Liver (tissue), 9 donors: ENCODE data around the gene STC2. TPM values are rescaled to one million over a fixed set of nuclear protein-coding genes. Genes with fewer than 3 reads are reported as not detected.

Experiments used
- DNase-seq: peaks from one replicate; pipeline ENCODE4 v3.0.0-alpha.2; 2017; ENCODE audit warnings: low spot score
- H3K27ac ChIP-seq, 2 donors: one replicate each; pipeline ENCODE4 v1.7.0; 2013; ENCODE audit warnings: inconsistent platforms in 2 of 2, low read length in 2 of 2, control low read depth in 1 of 2, low read depth in 1 of 2, mild to moderate bottlenecking in 1 of 2
- H3K27me3 ChIP-seq, 4 donors: one replicate each; pipeline versions ENCODE4 v1.6.1 to v1.7.0; 2013; ENCODE audit warnings: low read length in 3 of 4, inconsistent platforms in 1 of 4, mild to moderate bottlenecking in 1 of 4, moderate library complexity in 1 of 4; ENCODE audit not compliant: control insufficient read depth in 4 of 4, insufficient read depth in 4 of 4
- H3K36me3 ChIP-seq, 4 donors: one replicate each; pipeline versions ENCODE4 v1.6.1 to v1.7.0; 2013; ENCODE audit warnings: low read length in 3 of 4, mild to moderate bottlenecking in 3 of 4, low read depth in 1 of 4, moderate library complexity in 1 of 4; ENCODE audit not compliant: control insufficient read depth in 4 of 4, insufficient read depth in 3 of 4
- H3K4me1 ChIP-seq, 4 donors: one replicate each; pipeline versions ENCODE4 v1.6.1 to v1.7.0; 2013; ENCODE audit warnings: low read length in 3 of 4, mild to moderate bottlenecking in 3 of 4, moderate library complexity in 1 of 4; ENCODE audit not compliant: control insufficient read depth in 4 of 4, insufficient read depth in 4 of 4
- H3K4me3 ChIP-seq, 3 donors: one replicate each; pipeline versions ENCODE4 v1.6.1 to v1.7.0; 2013; ENCODE audit warnings: low read length in 3 of 3, control low read depth in 1 of 3, low read depth in 1 of 3, mild to moderate bottlenecking in 1 of 3
- H3K9ac ChIP-seq, 2 donors: one replicate each; pipeline ENCODE4 v1.7.0; 2013; ENCODE audit warnings: low read length in 2 of 2, mild to moderate bottlenecking in 2 of 2, moderate library complexity in 2 of 2, control low read depth in 1 of 2, low read depth in 1 of 2
- H3K9me3 ChIP-seq, 4 donors: one replicate each; pipeline versions ENCODE4 v1.6.1 to v1.7.0; 2013; ENCODE audit warnings: low read length in 3 of 4; ENCODE audit not compliant: control insufficient read depth in 4 of 4
- ATF3 ChIP-seq: IDR thresholded peaks from 2 replicates; pipeline ENCODE4 v1.6.1; 2016; ENCODE audit warnings: antibody characterized with exemption
- CTCF ChIP-seq: fragments of 150-350 bp; IDR thresholded peaks from 2 replicates; pipeline ENCODE4 v1.5.1; 2017; ENCODE audit warnings: improper control_type of control experiment, low read depth, low read length; ENCODE audit not compliant: missing input control
- EGR1 ChIP-seq, 2 donors: IDR thresholded peaks; 2 replicates each; pipeline ENCODE4 v1.6.1; 2016 to 2018; ENCODE audit warnings: antibody characterized with exemption in 2 of 2, low read depth in 2 of 2
- FOXA1 ChIP-seq: IDR thresholded peaks from 2 replicates; pipeline ENCODE4 v1.6.1; 2016; ENCODE audit warnings: antibody characterized with exemption
- FOXA2 ChIP-seq: IDR thresholded peaks from 2 replicates; pipeline ENCODE4 v1.6.1; 2016; ENCODE audit warnings: antibody characterized with exemption
- HNF4G ChIP-seq: IDR thresholded peaks from 2 replicates; pipeline ENCODE4 v1.6.1; 2016; ENCODE audit warnings: antibody characterized with exemption
- JUND ChIP-seq, 2 donors: IDR thresholded peaks; 2 replicates each; pipeline ENCODE4 v1.6.1; 2016; ENCODE audit warnings: antibody characterized with exemption in 2 of 2
- MAX ChIP-seq: IDR thresholded peaks from 2 replicates; pipeline ENCODE4 v1.6.1; 2016; ENCODE audit warnings: antibody characterized with exemption
- RAD21 ChIP-seq, 2 donors: IDR thresholded peaks; 2 replicates each; pipeline ENCODE4 v1.6.1; 2016; ENCODE audit warnings: antibody characterized with exemption in 2 of 2, mild to moderate bottlenecking in 2 of 2
- REST ChIP-seq: IDR thresholded peaks from 2 replicates; pipeline ENCODE4 v1.6.1; 2016; ENCODE audit warnings: antibody characterized with exemption, mild to moderate bottlenecking
- SP1 ChIP-seq: IDR thresholded peaks from 2 replicates; pipeline ENCODE4 v1.6.1; 2018; ENCODE audit warnings: antibody characterized with exemption, mild to moderate bottlenecking
- TAF1 ChIP-seq: conservative IDR thresholded peaks from 2 replicates; pipeline ENCODE4 v1.6.1; 2016; ENCODE audit warnings: antibody characterized with exemption, mild to moderate bottlenecking
- YY1 ChIP-seq: IDR thresholded peaks from 2 replicates; pipeline ENCODE4 v1.6.1; 2016; ENCODE audit warnings: antibody characterized with exemption, mild to moderate bottlenecking
- ZBTB33 ChIP-seq: IDR thresholded peaks from 2 replicates; pipeline ENCODE4 v1.6.1; 2016; ENCODE audit warnings: antibody characterized with exemption
- WGBS: extraction: QIAGEN DNeasy Blood & Tissue Kit; methylation state at CpG from one replicate; pipeline ENCODE4 v1.1.7; 2013; 5-methylcytosine and 5-hydroxymethylcytosine counted together
- polyA plus RNA-seq, 2 donors: library from polyadenylated mRNA; stranded (reverse) in 1 of 2; unstranded in 1 of 2; fragments of 200-250 nt in 1 of 2; fragments of >200 nt in 1 of 2; fragmentation: Nextera tagmentation in 1 of 2; extraction: Ambion mirVana in 1 of 2; gene quantifications; one replicate each; pipeline versions ENCODE4 v1.2.1 to v1.2.3, GENCODE V29; 2013 to 2015
- total RNA-seq, 2 donors: library from RNA; depleted of rRNA; stranded (reverse); fragments of >200 nt; gene quantifications; one replicate each; pipeline ENCODE4 v1.2.3, GENCODE V29; 2014
- donor health status: healthy.
- donor health status: healthy.
- donor health status: healthy.
- donor health status: healthy.
- donor health status: healthy.

Gene STC2
- total and polyA plus RNA-seq, 4 donors: 0.04 to 0.18 (median 0.17) TPM; not detected in 1

- no peak overlapping the region for H3K9ac ChIP-seq
- peaks cover 2 to 13% (median 10%) of the 10 kb centered on the region in 4 donors for H3K27me3 ChIP-seq
- H3K4me3 ChIP-seq: peak overlapping the region in 1 of 3 donors; percentile 28
- peaks cover 11 to 28% (median 23%) of the 10 kb centered on the region in 4 donors for H3K4me1 ChIP-seq
- H3K9me3 ChIP-seq: no peaks in the 10 kb centered on the region
- no peak for DNase-seq
- no peaks in the 10 kb centered on the region for H3K36me3 ChIP-seq
- TF ChIP-seq EGR1 (IDR thresholded peaks at IDR 0.05; ENCODE audit: low read depth in 2 of 2): no peak
- TF ChIP-seq CTCF: no peak
- TF ChIP-seq TAF1: no peak
- no peak for TF ChIP-seq HNF4G
- no peak for TF ChIP-seq SP1
- TF ChIP-seq YY1: no peak
- no peak for TF ChIP-seq FOXA2
- no peak for TF ChIP-seq FOXA1
- no peak for TF ChIP-seq ZBTB33
- TF ChIP-seq RAD21 (IDR thresholded peaks at IDR 0.05): no peak
- no peak for TF ChIP-seq JUND (IDR thresholded peaks at IDR 0.05)
- no peak for TF ChIP-seq REST
- H3K27ac ChIP-seq: no peak overlapping the region
- WGBS: 4% methylated on average over 29 of the region's 29 CpGs
Observed at GRCh38 chr5:173328844-173329490, 753 bp upstream of the STC2 start.

GRCh38 chr5:173327084-173327947 lies 898 bp downstream of the STC2 start:
- Histone ChIP-seq H3K36me3 (no peaks in the 10 kb centered on the region), H3K4me1 (peaks cover 11 to 29% (median 25%) of the 10 kb centered on the region in 4 donors), H3K4me3 (peak overlapping the region in 1 of 3 donors; percentile 28), H3K9ac (no peak overlapping the region), H3K27me3 (peaks cover 2 to 11% (median 10%) of the 10 kb centered on the region in 4 donors), H3K27ac (no peak overlapping the region), H3K9me3 (no peaks in the 10 kb centered on the region)
- no peak for DNase-seq
- TF ChIP-seq ATF3 (no peak), RAD21 (IDR thresholded peaks at IDR 0.05) (no peak), MAX (no peak), FOXA1 (no peak), YY1 (no peak), TAF1 (no peak)
- 4% methylated on average over 76 of the region's 76 CpGs for WGBS
